HepG2 (cell line): ENCODE measurements around the gene CCDC57. TPM values are rescaled to one million over a fixed set of nuclear protein-coding genes. Genes with fewer than 3 reads are reported as not detected.

Experiments
- CBFB ChIP-seq: sonication (generic); formaldehyde crosslinking; IDR thresholded peaks from 2 replicates; pipeline ENCODE4 v1.4.0; 2020; ENCODE audit warnings: missing genetic modification reagents
- EZH2 ChIP-seq: conservative IDR thresholded peaks from 2 replicates; pipeline ENCODE4 v1.6.1; 2012; ENCODE audit warnings: mild to moderate bottlenecking, low read depth, low read length, moderate library complexity
- GTF2F1 ChIP-seq: fragments of 150-350 bp; IDR thresholded peaks from 2 replicates; pipeline ENCODE4 v1.6.1; 2014; ENCODE audit warnings: low read length
- KAT8 ChIP-seq: IDR thresholded peaks from 2 replicates; pipeline ENCODE4 v1.6.1; 2016; ENCODE audit warnings: missing genetic modification reagents, missing compliant biosample characterization
- MED8 ChIP-seq: sonication (generic); formaldehyde crosslinking; IDR thresholded peaks from 2 replicates; pipeline ENCODE4 v1.8.1; 2023; ENCODE audit warnings: mild to moderate bottlenecking, missing genetic modification reagents; ENCODE audit not compliant: insufficient replicate concordance
- MZF1 ChIP-seq: sonication (generic); formaldehyde crosslinking; IDR thresholded peaks from 2 replicates; pipeline ENCODE4 v1.8.1; 2023; ENCODE audit warnings: mild to moderate bottlenecking, missing genetic modification reagents, borderline replicate concordance
- NKX3-1 ChIP-seq: sonication (generic); formaldehyde crosslinking; IDR thresholded peaks from 2 replicates; pipeline ENCODE4 v1.5.0; 2020; ENCODE audit warnings: missing genetic modification reagents
- PLRG1 ChIP-seq: fragments of 450-650 bp; conservative IDR thresholded peaks from 2 replicates; pipeline ENCODE4 v1.6.1; 2016
- RARA ChIP-seq: IDR thresholded peaks from 2 replicates; pipeline ENCODE4 v1.6.1; 2016; ENCODE audit warnings: missing genetic modification reagents, missing compliant biosample characterization
- RBAK ChIP-seq: sonication (generic); formaldehyde crosslinking; IDR thresholded peaks from 2 replicates; pipeline ENCODE4 v1.5.1; 2020; ENCODE audit warnings: mild to moderate bottlenecking, missing genetic modification reagents
- SKI ChIP-seq: fragments of 450-650 bp; IDR thresholded peaks from one replicate; pipeline ENCODE4 v1.6.1; 2018; ENCODE audit warnings: mild to moderate bottlenecking; ENCODE audit not compliant: partially characterized antibody
- SMAD1 ChIP-seq: sonication (generic); formaldehyde crosslinking; IDR thresholded peaks from 2 replicates; pipeline ENCODE4 v1.4.0; 2020; ENCODE audit warnings: missing genetic modification reagents, low read depth, mild to moderate bottlenecking, borderline replicate concordance
- SMAD3 ChIP-seq: sonication (generic); formaldehyde crosslinking; IDR thresholded peaks from 2 replicates; pipeline ENCODE4 v1.4.0; 2020; ENCODE audit warnings: missing genetic modification reagents
- SP2 ChIP-seq: sonication (generic); formaldehyde crosslinking; IDR thresholded peaks from 2 replicates; pipeline ENCODE4 v1.5.1; 2020; ENCODE audit warnings: mild to moderate bottlenecking, missing genetic modification reagents
- SUZ12 ChIP-seq: fragments of 150-350 bp; IDR thresholded peaks from 2 replicates; pipeline ENCODE4 v1.6.1; 2014; ENCODE audit warnings: low read depth, low read length
- XBP1 ChIP-seq: sonication (generic); formaldehyde crosslinking; IDR thresholded peaks from 2 replicates; pipeline ENCODE4 v1.5.0; 2020; ENCODE audit warnings: missing genetic modification reagents
- ZBTB20 ChIP-seq: sonication (generic); formaldehyde crosslinking; IDR thresholded peaks from 2 replicates; pipeline ENCODE4 v1.8.1; 2023; ENCODE audit warnings: missing genetic modification reagents, low read depth, mild to moderate bottlenecking, borderline replicate concordance
- ZBTB46 ChIP-seq: sonication (generic); formaldehyde crosslinking; IDR thresholded peaks from 2 replicates; pipeline ENCODE4 v1.4.0; 2020; ENCODE audit warnings: mild to moderate bottlenecking, missing genetic modification reagents, borderline replicate concordance
- ZC3H13 ChIP-seq: sonication (generic); formaldehyde crosslinking; IDR thresholded peaks from 2 replicates; pipeline ENCODE4 v1.8.1; 2023; ENCODE audit warnings: mild to moderate bottlenecking, missing genetic modification reagents, moderate library complexity
- ZNF280B ChIP-seq: sonication (generic); formaldehyde crosslinking; IDR thresholded peaks from 2 replicates; pipeline ENCODE4 v1.5.0; 2020; ENCODE audit warnings: missing genetic modification reagents, mild to moderate bottlenecking, borderline replicate concordance
- ZNF30 ChIP-seq: sonication (generic); formaldehyde crosslinking; IDR thresholded peaks from 2 replicates; pipeline ENCODE4 v1.5.0; 2020; ENCODE audit warnings: mild to moderate bottlenecking, missing genetic modification reagents
- ZNF605 ChIP-seq: sonication (generic); formaldehyde crosslinking; IDR thresholded peaks from 2 replicates; pipeline ENCODE4 v1.8.0; 2022; ENCODE audit warnings: mild to moderate bottlenecking, missing genetic modification reagents
- ZNF614 ChIP-seq: IDR thresholded peaks from 2 replicates; pipeline ENCODE4 v1.6.1; 2018; ENCODE audit warnings: missing biosample characterization, missing genetic modification reagents, inconsistent platforms, borderline replicate concordance
- ZNF781 ChIP-seq: sonication (generic); formaldehyde crosslinking; IDR thresholded peaks from 2 replicates; pipeline ENCODE4 v1.5.1; 2020; ENCODE audit warnings: borderline replicate concordance, mild to moderate bottlenecking, missing genetic modification reagents; ENCODE audit errors: not compliant biosample characterization
- ZSCAN22 ChIP-seq: sonication (generic); formaldehyde crosslinking; IDR thresholded peaks from 2 replicates; pipeline ENCODE4 v1.4.0; 2020; ENCODE audit warnings: mild to moderate bottlenecking, missing genetic modification reagents
- polyA plus RNA-seq, 8 experiments: library from polyadenylated mRNA; depleted of rRNA in 3 of 8; stranded (reverse) in 7 of 8; unstranded in 1 of 8; fragments of >200 nt; fragmentation: Illumina TruSeq in 4 of 8; extraction: Trizol in 4 of 8; gene quantifications; 2 replicates each; pipeline versions ENCODE4 v1.2.1 to v1.2.3, GENCODE V29; 2011 to 2016; ENCODE audit warnings: low read depth in 4 of 8, missing spikeins in 1 of 8, mixed read lengths in 1 of 8; ENCODE audit not compliant: insufficient read depth in 1 of 8
- total RNA-seq, 5 experiments: library from RNA; depleted of rRNA; stranded (reverse); fragments of >200 nt; fragmentation: Illumina TruSeq; extraction: Trizol; gene quantifications; 2 replicates each; pipeline ENCODE4 v1.2.3, GENCODE V29; 2016; ENCODE audit warnings: low read depth in 1 of 5
- TF ChIP-seq, protein P1 (sequence below): sonication (generic); formaldehyde crosslinking; IDR thresholded peaks from 2 replicates; pipeline ENCODE4 v1.9.0; 2022; ENCODE audit warnings: low read depth, missing genetic modification reagents

The CCDC57 gene
- total and polyA plus RNA-seq, 2 of the 13 experiments (the other 11 are each of a cell fraction or from before 2014, with no cell fraction given): 59.3 to 59.9 TPM

GRCh38 chr17:82105882-82106687, 106.6 kb downstream of the CCDC57 start (continued):
- TF ChIP-seq RARA (CRISPR knock-in tag) (peak; percentile 49; the same call in 1 of the 2 replicates), XBP1 (CRISPR knock-in tag) (peak; percentile 70; the same call in 1 of the 2 replicates), ZNF280B (CRISPR knock-in tag) (no peak), SP2 (CRISPR knock-in tag) (peak; percentile 52), ZNF605 (CRISPR knock-in tag) (peak; percentile 98), ZBTB46 (0 out of 2 replicates have a peak, but pooled peaks have one; percentile 54), NKX3-1 (CRISPR knock-in tag) (peak; percentile 44; the same call in 1 of the 2 replicates), ZSCAN22 (no peak), GTF2F1 (no peak), ZNF30 (CRISPR knock-in tag) (no peak), ZNF614 (CRISPR knock-in tag) (peak; percentile 95), SMAD1 (CRISPR knock-in tag) (peak; percentile 84; the same call in 1 of the 2 replicates), MED8 (CRISPR knock-in tag) (peak; percentile 75), KAT8 (CRISPR knock-in tag) (peak; percentile 94), SKI (peak; percentile 61), ZC3H13 (peak; percentile 69; the same call in 1 of the 2 replicates), SMAD3 (CRISPR knock-in tag) (peak; percentile 91; the same call in 1 of the 2 replicates), CBFB (CRISPR knock-in tag) (peak; percentile 59; the same call in 1 of the 2 replicates), ZNF781 (CRISPR knock-in tag) (no peak), ZBTB20 (CRISPR knock-in tag) (peak; percentile 37; the same call in 1 of the 2 replicates), SUZ12 (no peak), MZF1 (CRISPR knock-in tag) (no peak), EZH2 (no peak), RBAK (no peak), PLRG1 (no peak)
- TF ChIP-seq, protein P1, sequence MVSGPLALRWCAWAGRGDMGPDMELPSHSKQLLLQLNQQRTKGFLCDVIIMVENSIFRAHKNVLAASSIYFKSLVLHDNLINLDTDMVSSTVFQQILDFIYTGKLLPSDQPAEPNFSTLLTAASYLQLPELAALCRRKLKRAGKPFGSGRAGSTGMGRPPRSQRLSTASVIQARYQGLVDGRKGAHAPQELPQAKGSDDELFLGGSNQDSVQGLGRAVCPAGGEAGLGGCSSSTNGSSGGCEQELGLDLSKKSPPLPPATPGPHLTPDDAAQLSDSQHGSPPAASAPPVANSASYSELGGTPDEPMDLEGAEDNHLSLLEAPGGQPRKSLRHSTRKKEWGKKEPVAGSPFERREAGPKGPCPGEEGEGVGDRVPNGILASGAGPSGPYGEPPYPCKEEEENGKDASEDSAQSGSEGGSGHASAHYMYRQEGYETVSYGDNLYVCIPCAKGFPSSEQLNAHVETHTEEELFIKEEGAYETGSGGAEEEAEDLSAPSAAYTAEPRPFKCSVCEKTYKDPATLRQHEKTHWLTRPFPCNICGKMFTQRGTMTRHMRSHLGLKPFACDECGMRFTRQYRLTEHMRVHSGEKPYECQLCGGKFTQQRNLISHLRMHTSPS (CRISPR knock-in tag): peak; percentile 91
